ENCODE measurements around the gene MLYCD. TPM values are rescaled to one million over a fixed set of nuclear protein-coding genes. Genes with fewer than 3 reads are reported as not detected.

MLYCD gene
- total RNA-seq, 4 donors from 2014 or later = 2.7 to 8.6 (median 2.9) TPM

GRCh38 chr16:83914091-83914710 is 15.3 kb downstream of the MLYCD start:
- Histone ChIP-seq H3K4me3 (no peak overlapping the region), H3K27ac (no peak overlapping the region), H3K36me3 (peaks cover 12 to 97% (median 32%) of the 10 kb centered on the region in 3 donors), H3K9me3 (no peaks in the 10 kb centered on the region), H3K4me1 (peaks cover 0 to 6% (median 0%) of the 10 kb centered on the region in 3 donors), H3K27me3 (no peaks in the 10 kb centered on the region)
- DNase-seq = no peak
- TF ChIP-seq CTCF (IDR thresholded peaks at IDR 0.05) (no peak), POLR2A (IDR thresholded peaks at IDR 0.05) (no peak)
- intact Hi-C loops (cut with DNase I) = no loop called here
- 92 to 94% methylated on average over 6 to 9 of the region's 21 CpGs for whole genome bisulfite sequencing, 2 donors

GRCh38 chr16:83915081-83915480 is 16.2 kb downstream of the MLYCD start:
- H3K36me3 ChIP-seq = peaks cover 12 to 97% (median 41%) of the 10 kb centered on the region in 3 donors
- H3K9me3 ChIP-seq = no peaks in the 10 kb centered on the region
- 94 to 96% methylated on average over 14 to 19 of the region's 22 CpGs for WGBS, 2 donors
- no peak for TF ChIP-seq POLR2A (IDR thresholded peaks at IDR 0.05)
- no peak for TF ChIP-seq CTCF (IDR thresholded peaks at IDR 0.05)
- peaks cover 0 to 6% (median 0%) of the 10 kb centered on the region in 3 donors for H3K4me1 ChIP-seq
- no peak for DNase-seq
- H3K27me3 ChIP-seq = no peaks in the 10 kb centered on the region
- no peak overlapping the region for H3K4me3 ChIP-seq
- intact Hi-C loops (cut with DNase I) = no loop called here
- H3K27ac ChIP-seq = no peak overlapping the region

- H3K9me3 ChIP-seq = no peaks in the 10 kb centered on the region
- 86 to 100% methylated on average over 1 to 8 of the region's 14 CpGs for WGBS, 2 donors
Observed at GRCh38 chr16:83915491-83915890, 16.6 kb downstream of the MLYCD start.

GRCh38 chr16:83917152-83918120 is 18.5 kb downstream of the MLYCD start:
- TF ChIP-seq CTCF (IDR thresholded peaks at IDR 0.05) (no peak), POLR2A (IDR thresholded peaks at IDR 0.05) (no peak)
- H3K4me3 ChIP-seq = no peak overlapping the region
- intact Hi-C loops (cut with DNase I) = no loop called here
- WGBS, 2 donors = 90 to 93% methylated on average over 24 to 47 of the region's 51 CpGs
- peaks cover 12 to 87% (median 38%) of the 10 kb centered on the region in 3 donors for H3K36me3 ChIP-seq
- H3K27ac ChIP-seq = no peak overlapping the region
- peaks cover 0 to 6% (median 0%) of the 10 kb centered on the region in 3 donors for H3K4me1 ChIP-seq
- H3K27me3 ChIP-seq = no peaks in the 10 kb centered on the region
- no peaks in the 10 kb centered on the region for H3K9me3 ChIP-seq
- no peak for DNase-seq

More at GRCh38 chr16:83915491-83915890, 16.6 kb downstream of the MLYCD start:
- intact Hi-C loops (cut with DNase I) = no loop called here
- peaks cover 0 to 6% (median 0%) of the 10 kb centered on the region in 3 donors for H3K4me1 ChIP-seq
- TF ChIP-seq CTCF (IDR thresholded peaks at IDR 0.05) = no peak
- TF ChIP-seq POLR2A (IDR thresholded peaks at IDR 0.05) = no peak
- H3K27me3 ChIP-seq = no peaks in the 10 kb centered on the region
- DNase-seq = no peak
- no peak overlapping the region for H3K4me3 ChIP-seq
- peaks cover 12 to 97% (median 43%) of the 10 kb centered on the region in 3 donors for H3K36me3 ChIP-seq
- no peak overlapping the region for H3K27ac ChIP-seq
